AG04450 (cell line): ENCODE results near the gene PDIA5. TPM values are rescaled to one million over a fixed set of nuclear protein-coding genes. Genes with fewer than 3 reads are reported as not detected.

Experiments
- CTCF ChIA-PET: fragments of 300-600, 350-600 bp; formaldehyde crosslinking; extraction: SDS; loops from one replicate; lab custom pipeline; 2022; ENCODE audit warnings: antibody characterized with exemption, inconsistent platforms; lab: Charles Lee
- POLR2A ChIA-PET: fragments of 350-600 bp; formaldehyde crosslinking; extraction: SDS; loops from one replicate; lab custom pipeline; 2021; ENCODE audit warnings: antibody characterized with exemption, inconsistent platforms; lab: Yijun Ruan, JAX
- DNase-seq: peaks from one replicate; pipeline ENCODE4 v3.0.0-alpha.2; 2011; ENCODE audit warnings: low read depth, low spot score
- H3K27ac ChIP-seq: one replicate; pipeline ENCODE4 v1.5.1; 2012; ENCODE audit warnings: low read depth, low read length, control low read depth
- H3K27me3 ChIP-seq: one replicate; pipeline ENCODE4 v1.6.0; 2012; ENCODE audit warnings: low read length; ENCODE audit not compliant: control insufficient read depth, insufficient read depth
- H3K4me3 ChIP-seq: 2 replicates; pipeline ENCODE4 v1.5.1; 2011; ENCODE audit warnings: mild to moderate bottlenecking, low read depth, low read length, control low read depth
- H3K9me3 ChIP-seq: 2 replicates; pipeline ENCODE4 v1.5.1; 2012; ENCODE audit warnings: low read length; ENCODE audit not compliant: control insufficient read depth, insufficient read depth
- polyA plus RNA-seq: library from polyadenylated mRNA; depleted of rRNA; stranded (reverse); fragments of >200 nt; gene quantifications from 2 replicates; pipeline ENCODE4 v1.2.3, GENCODE V29; 2011
- TF ChIP-seq, protein P1 (sequence below): IDR thresholded peaks from 2 replicates; pipeline ENCODE4 v1.5.1; 2011; ENCODE audit warnings: low read depth, low read length, control low read depth, inconsistent platforms

Gene PDIA5
- polyA plus RNA-seq, 1 experiment = 33.1 TPM

- H3K27me3 ChIP-seq = no peaks in the 10 kb centered on the region
Observed at GRCh38 chr3:123126653-123127052, 59.8 kb downstream of the PDIA5 start.

DNA sequence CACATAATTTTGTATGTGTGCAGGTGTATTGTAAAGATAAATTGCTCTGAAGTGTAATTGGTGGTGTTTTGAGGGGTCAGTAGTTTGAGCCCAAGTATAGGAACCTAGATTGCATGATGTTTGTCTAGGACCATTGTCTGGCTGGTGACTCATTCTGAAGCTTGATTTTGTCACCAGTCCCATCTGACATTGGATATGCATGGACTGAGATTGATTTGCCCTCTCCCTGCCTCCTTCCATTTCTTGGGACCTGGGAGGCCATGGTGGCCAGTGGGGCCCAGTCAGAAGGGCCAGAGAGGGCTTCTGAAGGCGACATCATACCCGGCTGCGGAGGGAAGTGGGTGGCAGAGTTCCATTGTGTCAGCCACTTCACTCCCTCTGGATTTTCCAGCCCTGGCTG is 62.3 kb downstream of the PDIA5 start:
- H3K27me3 ChIP-seq = no peaks in the 10 kb centered on the region
- no peaks in the 10 kb centered on the region for H3K9me3 ChIP-seq
- CTCF ChIA-PET = no interaction called here
- TF ChIP-seq, protein P1, sequence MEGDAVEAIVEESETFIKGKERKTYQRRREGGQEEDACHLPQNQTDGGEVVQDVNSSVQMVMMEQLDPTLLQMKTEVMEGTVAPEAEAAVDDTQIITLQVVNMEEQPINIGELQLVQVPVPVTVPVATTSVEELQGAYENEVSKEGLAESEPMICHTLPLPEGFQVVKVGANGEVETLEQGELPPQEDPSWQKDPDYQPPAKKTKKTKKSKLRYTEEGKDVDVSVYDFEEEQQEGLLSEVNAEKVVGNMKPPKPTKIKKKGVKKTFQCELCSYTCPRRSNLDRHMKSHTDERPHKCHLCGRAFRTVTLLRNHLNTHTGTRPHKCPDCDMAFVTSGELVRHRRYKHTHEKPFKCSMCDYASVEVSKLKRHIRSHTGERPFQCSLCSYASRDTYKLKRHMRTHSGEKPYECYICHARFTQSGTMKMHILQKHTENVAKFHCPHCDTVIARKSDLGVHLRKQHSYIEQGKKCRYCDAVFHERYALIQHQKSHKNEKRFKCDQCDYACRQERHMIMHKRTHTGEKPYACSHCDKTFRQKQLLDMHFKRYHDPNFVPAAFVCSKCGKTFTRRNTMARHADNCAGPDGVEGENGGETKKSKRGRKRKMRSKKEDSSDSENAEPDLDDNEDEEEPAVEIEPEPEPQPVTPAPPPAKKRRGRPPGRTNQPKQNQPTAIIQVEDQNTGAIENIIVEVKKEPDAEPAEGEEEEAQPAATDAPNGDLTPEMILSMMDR = no peak
- no peak overlapping the region for H3K4me3 ChIP-seq
- POLR2A ChIA-PET = no interaction called here
- H3K27ac ChIP-seq = no peak overlapping the region
- no peak for DNase-seq

More at GRCh38 chr3:123126653-123127052, 59.8 kb downstream of the PDIA5 start:
- H3K4me3 ChIP-seq = no peak overlapping the region
- CTCF ChIA-PET = interaction anchor here (0.6 kb wide), 1 partner anchor 567 kb away, joined by 4 read pairs; no protein-coding TSS in a partner anchor
- TF ChIP-seq, protein P1 = no peak
- no peak overlapping the region for H3K27ac ChIP-seq
- no peak for DNase-seq
- POLR2A ChIA-PET = no interaction called here
- no peaks in the 10 kb centered on the region for H3K9me3 ChIP-seq

- TF ChIP-seq, protein P1 = no peak
- DNase-seq = no peak
- ChIA-PET CTCF (no interaction called here), POLR2A (no interaction called here)
- Histone ChIP-seq H3K27ac (no peak overlapping the region), H3K4me3 (no peak overlapping the region), H3K9me3 (no peaks in the 10 kb centered on the region), H3K27me3 (no peaks in the 10 kb centered on the region)
Observed at GRCh38 chr3:123129532-123129931, 62.7 kb downstream of the PDIA5 start.

DNA sequence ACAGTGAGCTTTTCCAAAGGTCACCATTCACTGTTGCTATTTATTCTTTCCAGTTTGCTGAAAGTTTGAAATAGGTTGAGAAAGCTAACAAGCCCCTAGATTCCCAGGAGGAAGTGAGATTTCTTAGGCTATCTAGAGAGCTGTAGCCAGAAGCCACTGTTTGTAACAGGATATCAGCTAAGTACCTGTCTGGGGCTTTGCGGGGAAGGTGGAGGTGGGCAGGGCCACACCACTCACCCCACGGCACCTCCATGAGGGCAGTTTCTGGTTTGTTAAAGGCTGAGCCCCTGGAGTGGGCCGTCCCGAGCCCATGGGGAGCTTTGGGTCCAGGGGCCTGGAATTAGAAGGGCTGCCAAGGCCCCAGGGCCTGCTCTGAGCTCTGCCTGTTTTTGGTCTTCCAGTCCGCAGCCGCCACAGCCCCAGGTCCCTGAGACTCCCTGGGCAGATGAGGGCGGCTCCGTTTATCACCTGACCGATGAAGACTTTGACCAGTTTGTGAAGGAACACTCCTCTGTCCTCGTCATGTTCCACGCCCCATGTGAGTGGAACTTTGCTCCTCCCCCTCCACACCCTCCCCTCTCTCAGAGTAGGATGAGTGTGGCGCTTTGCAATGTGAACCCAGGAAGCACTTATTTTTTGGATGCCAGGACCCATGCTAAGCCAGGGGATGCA is 63.4 kb downstream of the PDIA5 start:
- no peak for DNase-seq
- CTCF ChIA-PET = no interaction called here
- POLR2A ChIA-PET = no interaction called here

GRCh38 chr3:123134671-123135070 is 67.8 kb downstream of the PDIA5 start:
- Histone ChIP-seq H3K4me3 (no peak overlapping the region), H3K27ac (no peak overlapping the region), H3K9me3 (no peaks in the 10 kb centered on the region), H3K27me3 (no peaks in the 10 kb centered on the region)
- ChIA-PET POLR2A (no interaction called here), CTCF (no interaction called here)
- no peak for DNase-seq
- TF ChIP-seq, protein P1 = no peak

More for the DNA sequence above, 63.4 kb downstream of the PDIA5 start:
- Histone ChIP-seq H3K9me3 (no peaks in the 10 kb centered on the region), H3K27ac (no peak overlapping the region), H3K27me3 (no peaks in the 10 kb centered on the region), H3K4me3 (no peak overlapping the region)
- TF ChIP-seq, protein P1 = no peak
